Astrocyte of the spinal cord (primary cell): Measurements from ENCODE around the gene ASS1.

Source experiments
- DNase-seq: peaks from one replicate; pipeline ENCODE4 v3.0.0; 2011; ENCODE audit warnings: low read depth, low spot score
- H3K4me3 ChIP-seq: 2 replicates; pipeline ENCODE4 v1.5.1; 2011; ENCODE audit warnings: low read depth, mild to moderate bottlenecking, low read length, moderate library complexity
- in situ Hi-C: cut with HindIII; loops from 2 replicates; pipeline ENCODE4 v1.10.0; 2017; ENCODE audit warnings: low sequenced_read_pairs
- TF ChIP-seq, protein P1 (sequence below): IDR thresholded peaks from 2 replicates; pipeline ENCODE4 v1.5.1; 2012; ENCODE audit warnings: low read depth, mild to moderate bottlenecking, low read length, inconsistent platforms

Gene ASS1

DNA sequence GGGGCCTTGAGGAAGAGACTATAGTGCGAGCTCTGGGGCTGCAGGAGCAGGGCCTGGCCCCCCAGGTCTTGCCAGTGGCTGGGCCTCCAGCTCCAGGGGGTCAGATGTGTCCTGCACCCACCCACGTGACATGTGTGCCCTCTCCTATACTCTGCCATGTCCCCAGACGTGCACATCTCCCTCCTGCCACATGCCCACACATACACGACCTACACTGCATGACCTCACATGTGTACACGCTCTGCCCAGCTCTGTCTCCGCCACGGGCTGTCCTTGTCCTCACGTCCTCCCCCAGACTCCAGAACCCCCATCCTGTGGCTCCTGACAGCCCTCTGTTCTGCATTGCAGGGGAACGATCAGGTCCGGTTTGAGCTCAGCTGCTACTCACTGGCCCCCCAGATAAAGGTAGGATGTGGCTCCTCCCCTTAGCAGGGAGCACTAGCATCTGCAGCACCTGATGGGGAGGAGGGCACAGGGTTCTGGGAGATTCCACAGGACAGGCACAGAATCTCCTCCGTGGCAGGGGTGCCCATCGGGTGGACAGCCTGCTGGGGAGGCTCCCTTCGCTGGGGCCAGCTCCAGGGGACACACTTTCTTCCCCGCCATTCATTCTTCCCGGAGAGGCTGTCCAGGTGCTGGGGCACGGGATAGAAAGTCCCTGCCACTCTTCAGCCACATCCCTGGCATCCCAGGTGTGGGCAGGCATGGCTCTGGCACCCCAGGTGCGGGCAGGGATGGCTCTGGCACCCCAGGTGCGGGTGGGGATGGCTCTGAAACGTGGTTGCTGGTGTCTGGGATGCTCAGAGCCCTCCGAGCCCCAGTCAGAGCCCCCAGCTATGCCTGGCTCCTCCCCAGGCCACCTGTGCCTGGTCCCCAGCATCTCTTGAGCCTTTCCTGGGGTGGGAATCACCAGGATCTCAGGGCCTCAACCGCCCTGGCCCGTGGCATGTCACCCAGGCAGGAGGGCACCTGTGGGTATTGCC lies 19.3 kb downstream of the ASS1 start:
- H3K4me3 ChIP-seq = no peak overlapping the region
- no peak for DNase-seq
- in situ Hi-C loops = no loop called here
- TF ChIP-seq, protein P1, sequence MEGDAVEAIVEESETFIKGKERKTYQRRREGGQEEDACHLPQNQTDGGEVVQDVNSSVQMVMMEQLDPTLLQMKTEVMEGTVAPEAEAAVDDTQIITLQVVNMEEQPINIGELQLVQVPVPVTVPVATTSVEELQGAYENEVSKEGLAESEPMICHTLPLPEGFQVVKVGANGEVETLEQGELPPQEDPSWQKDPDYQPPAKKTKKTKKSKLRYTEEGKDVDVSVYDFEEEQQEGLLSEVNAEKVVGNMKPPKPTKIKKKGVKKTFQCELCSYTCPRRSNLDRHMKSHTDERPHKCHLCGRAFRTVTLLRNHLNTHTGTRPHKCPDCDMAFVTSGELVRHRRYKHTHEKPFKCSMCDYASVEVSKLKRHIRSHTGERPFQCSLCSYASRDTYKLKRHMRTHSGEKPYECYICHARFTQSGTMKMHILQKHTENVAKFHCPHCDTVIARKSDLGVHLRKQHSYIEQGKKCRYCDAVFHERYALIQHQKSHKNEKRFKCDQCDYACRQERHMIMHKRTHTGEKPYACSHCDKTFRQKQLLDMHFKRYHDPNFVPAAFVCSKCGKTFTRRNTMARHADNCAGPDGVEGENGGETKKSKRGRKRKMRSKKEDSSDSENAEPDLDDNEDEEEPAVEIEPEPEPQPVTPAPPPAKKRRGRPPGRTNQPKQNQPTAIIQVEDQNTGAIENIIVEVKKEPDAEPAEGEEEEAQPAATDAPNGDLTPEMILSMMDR = no peak

DNA sequence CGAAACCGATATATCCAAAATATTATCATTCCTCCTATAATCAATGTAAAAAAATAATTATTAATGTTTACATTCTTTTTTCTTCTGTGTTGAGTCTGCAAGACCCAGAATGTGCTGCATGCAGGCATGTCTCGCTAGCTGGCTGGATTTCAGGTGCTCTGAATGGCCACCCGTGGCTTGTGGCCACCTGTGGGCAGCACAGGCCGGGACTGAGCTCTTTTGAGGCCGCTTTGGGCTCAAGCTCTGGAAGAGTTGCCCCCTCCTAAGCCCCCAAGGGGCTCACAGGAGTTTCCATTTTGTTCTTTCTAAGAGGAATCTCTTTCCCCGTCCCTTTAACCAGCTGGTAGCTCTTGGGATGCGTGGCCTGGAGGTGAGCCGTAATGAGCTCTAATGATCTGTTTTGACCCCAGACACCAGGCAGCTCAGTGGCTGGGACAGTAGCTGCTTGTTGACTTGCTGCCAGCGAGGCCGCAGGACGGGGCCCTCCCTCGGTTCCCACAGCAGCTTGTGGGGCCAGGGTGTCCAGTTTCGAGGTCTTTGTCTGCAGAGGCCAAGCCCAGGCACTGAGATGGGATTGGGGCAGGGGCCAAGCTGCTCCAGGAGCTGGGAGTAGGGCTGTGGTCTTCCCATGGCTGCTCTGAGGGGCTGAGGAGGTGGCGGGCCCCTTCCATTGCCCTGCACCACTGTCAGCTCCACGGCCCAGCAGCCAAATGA lies 20.8 kb downstream of the ASS1 start:
- DNase-seq = no peak
- TF ChIP-seq, protein P1 = no peak
- no peak overlapping the region for H3K4me3 ChIP-seq
- in situ Hi-C loops = no loop called here

DNA sequence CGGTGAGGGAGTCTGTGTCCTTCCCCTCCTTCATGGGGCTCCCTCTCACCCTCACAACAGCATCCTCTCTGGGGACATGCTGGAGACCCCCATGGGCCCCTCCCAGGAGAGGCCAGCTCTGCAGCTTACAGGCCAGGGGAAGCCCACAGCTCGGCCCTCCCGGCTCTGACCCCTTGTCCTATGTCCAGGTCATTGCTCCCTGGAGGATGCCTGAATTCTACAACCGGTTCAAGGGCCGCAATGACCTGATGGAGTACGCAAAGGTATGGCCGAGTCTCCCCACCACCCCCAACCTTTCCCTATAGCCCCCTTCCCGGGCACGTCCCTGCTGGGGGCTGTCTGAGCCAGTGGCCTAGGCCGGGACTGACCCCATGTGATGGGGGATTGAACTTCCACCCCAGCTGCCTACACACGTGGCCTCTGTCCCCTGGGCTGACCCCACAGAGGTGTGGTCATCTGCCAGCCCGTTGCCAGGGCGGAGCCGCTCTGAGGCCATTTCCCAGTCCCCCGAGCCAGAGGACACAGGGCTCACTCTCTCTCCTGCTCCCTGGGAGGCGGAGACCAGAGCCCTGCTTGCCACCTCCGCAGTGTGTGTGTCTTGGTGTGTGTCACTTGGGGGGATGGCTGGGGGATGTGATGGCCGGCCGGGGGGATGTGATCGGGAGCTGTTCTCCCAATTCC lies 21.9 kb downstream of the ASS1 start:
- DNase-seq = no peak
- TF ChIP-seq, protein P1 = no peak
- no peak overlapping the region for H3K4me3 ChIP-seq
- in situ Hi-C loops = no loop called here

DNA sequence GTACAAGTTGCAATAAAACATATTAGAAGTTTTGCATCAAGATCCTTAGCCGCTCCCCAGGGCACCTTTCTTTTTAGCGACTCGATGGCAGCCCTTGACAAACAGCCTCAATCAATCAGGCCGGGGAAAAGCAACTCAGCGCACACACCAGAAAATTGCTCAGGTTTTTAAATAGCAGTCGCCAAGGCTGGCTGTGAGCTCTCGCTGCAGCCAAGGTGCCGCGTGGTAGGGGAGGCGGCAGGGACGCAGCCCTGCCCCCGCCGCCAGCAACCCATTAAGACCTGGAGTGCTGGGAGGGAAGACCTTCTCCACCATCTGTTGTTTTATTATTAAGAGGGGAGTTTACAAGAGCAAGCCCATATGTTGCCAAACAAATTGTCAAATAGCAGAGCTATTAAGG lies 22.6 kb downstream of the ASS1 start:
- in situ Hi-C loops = no loop called here
- TF ChIP-seq, protein P1 = no peak

DNA sequence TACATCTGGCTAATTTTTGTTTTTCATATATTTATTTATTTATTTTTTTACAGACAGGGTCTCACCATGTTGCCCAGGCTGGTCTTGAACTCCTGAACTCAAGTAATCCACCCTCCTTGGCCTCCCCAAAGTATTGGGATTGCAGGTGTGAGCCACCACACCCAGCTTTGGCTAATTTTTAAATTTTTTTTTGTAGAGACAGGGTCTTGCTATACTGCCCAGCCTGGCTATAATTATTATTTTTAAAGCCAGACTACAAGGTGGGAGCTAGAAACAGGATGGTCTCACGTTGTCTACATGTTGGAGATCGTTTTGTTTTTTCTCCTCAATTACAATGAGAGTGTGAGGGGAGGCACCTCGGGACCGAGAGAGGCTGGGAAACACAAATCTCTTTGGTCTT lies 23.8 kb downstream of the ASS1 start:
- no peak for DNase-seq
- in situ Hi-C loops = no loop called here
- TF ChIP-seq, protein P1 = no peak

More for the DNA sequence above, 22.6 kb downstream of the ASS1 start:
- no peak for DNase-seq
- H3K4me3 ChIP-seq = no peak overlapping the region

DNA sequence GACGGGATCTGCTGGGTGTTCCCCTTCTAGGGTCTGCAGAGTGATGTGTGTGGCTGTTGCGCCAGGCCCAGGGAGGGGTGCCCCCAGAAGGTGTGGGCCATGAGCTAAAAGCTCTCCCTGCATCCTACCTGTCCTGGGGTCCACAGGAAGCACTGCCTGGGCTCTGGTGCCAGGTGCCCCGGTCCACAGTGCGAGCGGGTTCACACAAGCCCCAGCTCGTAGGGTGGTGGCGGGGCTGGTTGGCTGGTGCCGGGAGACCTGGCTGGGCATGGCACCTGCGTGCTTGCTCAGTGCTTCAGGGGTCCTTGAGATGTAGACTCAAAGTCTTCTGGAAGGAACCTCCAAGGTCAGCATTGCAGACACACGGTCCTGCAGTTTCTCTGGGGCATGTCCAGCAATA lies 25.5 kb downstream of the ASS1 start:
- TF ChIP-seq, protein P1 = no peak
- in situ Hi-C loops = no loop called here
- no peak for DNase-seq
- H3K4me3 ChIP-seq = no peak overlapping the region

More for the DNA sequence above, 23.8 kb downstream of the ASS1 start:
- no peak overlapping the region for H3K4me3 ChIP-seq
